GM21390 (cell line): Measurements from ENCODE around the gene KIAA1191.

ENCODE experiments used
- ATAC-seq: cut with Tn5 transposase; IDR thresholded peaks from one replicate; pipeline ENCODE4 v1.9.1; 2021; ENCODE audit not compliant: unreplicated experiment

Gene KIAA1191

GRCh38 chr5:176389135-176390123, 27.9 kb upstream of the KIAA1191 start:
- ATAC-seq, result peak; percentile 22

- ATAC-seq, result peak; percentile 83
These were observed 27.0 kb upstream of the KIAA1191 start, which contains the start of the genes HIGD2A and NOP16 for GRCh38 chr5:176388444-176389134. HIGD2A (plus strand) TSS chr5:176388751; CDS start chr5:176388820, 69 bp downstream. NOP16 (minus strand) TSS chr5:176388598; CDS start chr5:176388539, 59 bp downstream.

- ATAC-seq, result no peak
These were observed 26.5 kb upstream of the KIAA1191 start for GRCh38 chr5:176388003-176388443.

GRCh38 chr5:176387384-176387925, 25.9 kb upstream of the KIAA1191 start:
- ATAC-seq, result no peak

GRCh38 chr5:176386491-176386890, 24.9 kb upstream of the KIAA1191 start:
- no peak for ATAC-seq

- ATAC-seq, result no peak
These were observed 23.4 kb upstream of the KIAA1191 start for GRCh38 chr5:176384991-176385390.

GRCh38 chr5:176384366-176384930, 22.9 kb upstream of the KIAA1191 start:
- ATAC-seq, result no peak

GRCh38 chr5:176383961-176384360, 22.4 kb upstream of the KIAA1191 start:
- ATAC-seq, result no peak

GRCh38 chr5:176383248-176383905, 21.8 kb upstream of the KIAA1191 start:
- ATAC-seq, result no peak

- ATAC-seq, result no peak
These were observed 21.2 kb upstream of the KIAA1191 start for GRCh38 chr5:176382721-176383120.

GRCh38 chr5:176381979-176382378, 20.4 kb upstream of the KIAA1191 start:
- ATAC-seq, result no peak

GRCh38 chr5:176381423-176381822, 19.9 kb upstream of the KIAA1191 start:
- no peak for ATAC-seq

GRCh38 chr5:176379881-176380280, 18.3 kb upstream of the KIAA1191 start:
- peak; percentile 77 for ATAC-seq

- ATAC-seq, result no peak
These were observed 11.7 kb upstream of the KIAA1191 start for GRCh38 chr5:176373100-176373818.

GRCh38 chr5:176371621-176372539, 10.3 kb upstream of the KIAA1191 start:
- ATAC-seq, result no peak

GRCh38 chr5:176369934-176370711, 8.6 kb upstream of the KIAA1191 start:
- ATAC-seq, result no peak

- no peak for ATAC-seq
These were observed 7.2 kb upstream of the KIAA1191 start for GRCh38 chr5:176368726-176369125.
